ENCODE measurements around the gene CFLAR.

DNA sequence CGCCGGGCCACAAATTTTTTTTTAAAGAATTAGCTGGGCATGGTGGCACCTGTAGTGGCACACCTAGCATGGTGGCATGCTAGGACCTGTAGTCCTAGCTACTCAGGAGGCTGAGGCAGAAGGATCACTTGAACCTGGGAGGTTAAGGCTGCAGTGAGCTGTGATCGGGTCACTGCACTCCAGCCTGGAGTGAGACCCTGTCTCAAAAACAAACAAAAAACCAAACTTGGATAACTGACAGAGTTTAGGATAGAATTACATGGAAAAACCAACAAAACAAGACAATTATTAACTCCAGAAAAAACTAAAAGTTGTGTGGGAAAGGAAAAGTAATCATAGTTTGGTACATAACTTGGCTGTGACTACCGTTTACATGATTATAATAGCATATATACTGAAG, 1.6 kb upstream of the CFLAR start:
- TF ChIP-seq, protein P1, sequence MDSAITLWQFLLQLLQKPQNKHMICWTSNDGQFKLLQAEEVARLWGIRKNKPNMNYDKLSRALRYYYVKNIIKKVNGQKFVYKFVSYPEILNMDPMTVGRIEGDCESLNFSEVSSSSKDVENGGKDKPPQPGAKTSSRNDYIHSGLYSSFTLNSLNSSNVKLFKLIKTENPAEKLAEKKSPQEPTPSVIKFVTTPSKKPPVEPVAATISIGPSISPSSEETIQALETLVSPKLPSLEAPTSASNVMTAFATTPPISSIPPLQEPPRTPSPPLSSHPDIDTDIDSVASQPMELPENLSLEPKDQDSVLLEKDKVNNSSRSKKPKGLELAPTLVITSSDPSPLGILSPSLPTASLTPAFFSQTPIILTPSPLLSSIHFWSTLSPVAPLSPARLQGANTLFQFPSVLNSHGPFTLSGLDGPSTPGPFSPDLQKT (IDR thresholded peaks at IDR 0.05; ENCODE audit: borderline replicate concordance, low read depth, low read length): no peak
- TF ChIP-seq ZNF280C (tag by site-specific recombination; IDR thresholded peaks at IDR 0.05): no peak
- TF ChIP-seq, protein P2, sequence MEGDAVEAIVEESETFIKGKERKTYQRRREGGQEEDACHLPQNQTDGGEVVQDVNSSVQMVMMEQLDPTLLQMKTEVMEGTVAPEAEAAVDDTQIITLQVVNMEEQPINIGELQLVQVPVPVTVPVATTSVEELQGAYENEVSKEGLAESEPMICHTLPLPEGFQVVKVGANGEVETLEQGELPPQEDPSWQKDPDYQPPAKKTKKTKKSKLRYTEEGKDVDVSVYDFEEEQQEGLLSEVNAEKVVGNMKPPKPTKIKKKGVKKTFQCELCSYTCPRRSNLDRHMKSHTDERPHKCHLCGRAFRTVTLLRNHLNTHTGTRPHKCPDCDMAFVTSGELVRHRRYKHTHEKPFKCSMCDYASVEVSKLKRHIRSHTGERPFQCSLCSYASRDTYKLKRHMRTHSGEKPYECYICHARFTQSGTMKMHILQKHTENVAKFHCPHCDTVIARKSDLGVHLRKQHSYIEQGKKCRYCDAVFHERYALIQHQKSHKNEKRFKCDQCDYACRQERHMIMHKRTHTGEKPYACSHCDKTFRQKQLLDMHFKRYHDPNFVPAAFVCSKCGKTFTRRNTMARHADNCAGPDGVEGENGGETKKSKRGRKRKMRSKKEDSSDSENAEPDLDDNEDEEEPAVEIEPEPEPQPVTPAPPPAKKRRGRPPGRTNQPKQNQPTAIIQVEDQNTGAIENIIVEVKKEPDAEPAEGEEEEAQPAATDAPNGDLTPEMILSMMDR (tag by site-specific recombination; IDR thresholded peaks at IDR 0.05): no peak
- no peak for TF ChIP-seq ZNF274 (IDR thresholded peaks at IDR 0.05; ENCODE audit: low read length)
- no peak for TF ChIP-seq ZNF274 (tag by site-specific recombination; IDR thresholded peaks at IDR 0.05; ENCODE audit: borderline replicate concordance)
- TF ChIP-seq ZNF140 (tag by site-specific recombination; IDR thresholded peaks at IDR 0.05): no peak
- TF ChIP-seq ZNF449 (tag by site-specific recombination; IDR thresholded peaks at IDR 0.05): no peak
- TF ChIP-seq, protein P3, sequence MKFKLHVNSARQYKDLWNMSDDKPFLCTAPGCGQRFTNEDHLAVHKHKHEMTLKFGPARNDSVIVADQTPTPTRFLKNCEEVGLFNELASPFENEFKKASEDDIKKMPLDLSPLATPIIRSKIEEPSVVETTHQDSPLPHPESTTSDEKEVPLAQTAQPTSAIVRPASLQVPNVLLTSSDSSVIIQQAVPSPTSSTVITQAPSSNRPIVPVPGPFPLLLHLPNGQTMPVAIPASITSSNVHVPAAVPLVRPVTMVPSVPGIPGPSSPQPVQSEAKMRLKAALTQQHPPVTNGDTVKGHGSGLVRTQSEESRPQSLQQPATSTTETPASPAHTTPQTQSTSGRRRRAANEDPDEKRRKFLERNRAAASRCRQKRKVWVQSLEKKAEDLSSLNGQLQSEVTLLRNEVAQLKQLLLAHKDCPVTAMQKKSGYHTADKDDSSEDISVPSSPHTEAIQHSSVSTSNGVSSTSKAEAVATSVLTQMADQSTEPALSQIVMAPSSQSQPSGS (tag by site-specific recombination; IDR thresholded peaks at IDR 0.05; ENCODE audit: low read depth): no peak

All from HEK293 (cell line).